NAMALWA (cell line): ENCODE results near the gene ADGRB3.

Experiments
- DNase-seq: peaks from one replicate; pipeline ENCODE4 v3.0.0-alpha.2; 2015; ENCODE audit warnings: low spot score

ADGRB3 gene

GRCh38 chr6:68634726-68635411, at the start of gene ADGRB3:
Gene ADGRB3, plus strand, starts transcription at chr6:68635282. Its CDS starts 3,394 bp downstream, at chr6:68638676.
- DNase-seq: no peak

- DNase-seq: no peak
Observed at GRCh38 chr6:68593558-68593957, 41.5 kb upstream of the ADGRB3 start.

DNA sequence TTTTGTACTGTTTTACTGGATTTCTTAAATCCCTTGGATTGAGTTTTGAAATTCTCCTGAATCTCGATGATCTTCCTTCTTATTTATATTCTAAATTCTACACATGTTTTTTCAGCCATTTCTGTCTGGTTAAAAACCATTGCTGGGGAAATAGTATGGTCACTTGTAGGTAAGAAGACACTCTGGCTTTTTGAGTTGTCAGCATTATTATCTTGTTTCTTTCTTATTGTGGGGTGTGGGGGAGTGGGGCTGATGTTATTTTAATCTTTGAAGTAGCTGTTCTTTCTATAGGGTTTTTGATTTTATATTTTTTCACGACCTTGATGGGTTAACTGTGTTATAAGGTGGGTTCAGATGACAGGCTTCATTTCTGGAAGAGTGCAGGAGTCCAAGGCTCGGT, 37.4 kb upstream of the ADGRB3 start:
- no peak for DNase-seq

GRCh38 chr6:68615938-68616337, 19.1 kb upstream of the ADGRB3 start:
- DNase-seq: no peak

DNA sequence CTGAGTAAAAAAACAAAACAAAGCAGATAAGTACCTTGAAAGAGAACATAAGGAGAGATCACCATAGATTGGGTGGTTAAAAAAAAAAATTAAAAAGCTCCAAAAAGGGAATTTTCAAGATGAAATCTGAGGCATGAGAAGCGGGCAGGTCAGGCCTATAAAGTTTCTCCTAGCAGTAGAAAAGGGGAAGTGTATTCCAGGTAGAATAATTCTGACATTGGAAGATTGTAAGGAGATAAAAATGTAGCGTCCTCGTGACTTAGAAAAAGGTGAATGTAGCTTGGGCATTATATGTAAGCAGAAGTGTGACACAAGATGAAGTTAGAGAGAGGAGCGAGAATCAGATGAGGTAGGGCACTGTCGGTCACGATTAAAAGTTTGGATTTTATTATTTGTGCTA, 9.1 kb upstream of the ADGRB3 start:
- DNase-seq: no peak

GRCh38 chr6:68628161-68628560, 6.9 kb upstream of the ADGRB3 start:
- no peak for DNase-seq

DNA sequence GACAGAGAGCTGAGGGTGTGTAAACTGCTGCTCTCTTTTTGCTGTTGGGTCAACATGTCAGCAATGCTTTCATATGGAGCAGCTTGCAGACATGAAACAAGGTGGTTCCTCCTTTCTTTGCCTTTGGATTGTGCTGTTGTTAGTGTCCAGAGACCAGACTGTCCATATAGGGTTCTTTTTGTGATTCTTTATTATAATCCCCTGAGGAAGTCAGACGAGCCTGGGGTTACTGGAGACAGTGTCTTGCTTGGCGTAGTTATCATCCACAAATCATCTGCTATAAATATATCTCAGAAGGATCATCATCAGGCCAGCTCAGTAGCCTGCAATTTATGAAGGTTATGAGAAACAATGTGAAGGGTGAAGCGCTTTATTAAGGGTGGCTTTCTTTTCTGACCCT, 2.3 kb upstream of the ADGRB3 start:
- DNase-seq: no peak

DNA sequence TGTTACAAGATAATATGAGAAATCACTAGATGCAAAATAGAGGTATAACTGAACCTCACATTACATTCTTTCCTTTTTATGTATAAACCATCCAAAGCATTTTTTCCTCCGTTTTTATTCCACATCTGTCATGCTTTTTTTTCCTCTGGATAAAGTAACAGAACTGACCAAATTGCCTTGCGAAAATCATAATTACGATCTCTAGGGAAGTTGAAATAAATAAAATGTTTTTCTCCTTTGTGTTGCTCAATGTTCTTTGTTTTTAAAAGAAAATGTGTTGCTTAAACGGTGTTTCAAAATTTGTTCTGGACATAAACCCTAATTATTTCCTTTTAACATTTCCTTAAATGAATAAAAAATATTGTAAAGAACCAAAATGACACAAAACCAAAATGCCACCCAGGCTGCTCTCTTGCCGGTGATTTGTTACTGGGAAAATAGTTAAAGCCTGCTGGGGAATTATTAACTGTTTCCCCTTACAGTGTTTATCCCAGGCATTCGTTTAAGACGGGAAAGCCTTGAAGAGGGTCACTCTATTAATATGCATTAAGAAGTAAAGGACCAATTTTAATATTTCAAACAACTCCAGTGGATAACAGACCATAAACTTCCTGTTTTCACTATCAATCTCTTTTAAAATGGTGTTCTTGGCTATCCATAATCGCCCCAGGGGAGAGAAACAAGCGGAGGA, 1.7 kb upstream of the ADGRB3 start:
- DNase-seq: no peak

DNA sequence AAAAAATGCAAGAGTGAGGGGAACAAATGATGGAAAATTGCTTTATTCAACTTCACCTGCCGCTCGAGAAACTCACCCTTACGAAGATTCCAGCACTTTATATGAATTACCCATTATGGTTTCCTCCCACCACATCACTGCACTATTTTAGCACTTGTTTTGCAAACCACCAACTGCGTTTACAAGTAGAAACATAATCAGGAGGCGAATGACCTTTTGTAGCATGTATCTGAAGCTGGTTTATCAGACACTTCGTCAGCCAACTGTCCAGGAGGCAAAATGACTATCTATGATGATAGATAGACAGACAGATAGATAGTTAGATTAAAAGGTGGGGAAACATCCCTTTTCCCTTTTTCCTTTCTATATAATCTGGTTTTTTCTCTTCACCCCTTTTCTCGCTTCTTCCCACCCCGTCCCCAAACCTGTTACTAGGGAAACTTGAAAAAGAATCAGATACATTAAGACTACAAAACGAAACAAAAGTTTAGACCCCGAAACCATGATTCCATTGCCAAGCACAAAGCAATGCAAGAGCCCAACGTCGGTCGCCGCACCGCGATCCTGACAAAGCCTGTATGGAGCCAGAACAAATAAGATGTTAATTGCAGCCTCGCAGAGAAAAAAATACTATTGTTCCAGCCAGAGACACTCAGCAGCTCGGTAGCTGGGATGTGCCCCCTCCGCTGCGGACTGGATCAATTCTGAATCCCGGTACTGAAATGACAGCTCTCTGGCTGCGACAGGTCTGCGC, 933 bp upstream of the ADGRB3 start:
- DNase-seq: no peak

- no peak for DNase-seq
Observed at GRCh38 chr6:68635412-68635705, 277 bp downstream of the ADGRB3 start.

DNA sequence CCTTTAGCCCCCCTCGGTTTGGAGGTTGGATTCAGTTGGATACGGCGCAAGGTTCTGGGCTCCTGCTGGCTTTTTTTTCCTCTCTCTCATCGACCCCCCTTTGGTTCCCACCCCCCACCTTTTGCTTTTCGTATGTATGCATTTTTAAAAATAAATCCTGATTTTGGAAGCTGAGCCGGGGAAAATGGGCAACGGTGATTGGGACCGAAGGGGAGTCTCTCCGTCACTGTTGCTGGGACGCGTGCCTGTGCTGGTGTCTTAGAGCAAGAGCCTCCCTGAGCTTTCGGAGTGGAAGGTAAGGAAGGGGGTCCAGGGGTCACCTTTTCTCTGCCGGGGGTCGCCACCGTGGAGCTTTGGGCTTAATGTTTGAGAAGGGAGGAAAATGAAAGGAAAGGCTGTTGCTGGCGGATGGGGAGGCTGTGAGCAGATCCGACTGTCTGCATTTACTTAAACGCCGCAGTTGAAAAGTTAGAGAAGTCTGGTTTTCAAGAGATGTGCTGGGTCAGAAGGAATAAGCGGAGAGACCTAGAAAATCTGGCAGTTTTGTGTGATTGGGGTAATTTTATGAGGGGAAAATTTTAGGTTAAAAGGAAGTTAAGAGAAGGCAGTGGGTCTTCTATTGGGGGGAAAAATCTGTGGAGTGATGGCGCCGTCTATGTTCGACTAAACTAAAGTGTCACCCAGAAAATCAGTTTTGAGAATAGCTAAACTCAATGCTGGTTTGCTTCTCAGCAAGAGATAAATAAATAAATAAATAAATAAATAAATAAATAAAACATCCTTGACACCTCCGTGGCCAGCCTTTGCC, 828 bp downstream of the ADGRB3 start:
- DNase-seq: no peak

- no peak for DNase-seq
Observed at GRCh38 chr6:68636666-68637065, 1.6 kb downstream of the ADGRB3 start.

- no peak for DNase-seq
Observed at GRCh38 chr6:68637071-68637470, 2.0 kb downstream of the ADGRB3 start.

DNA sequence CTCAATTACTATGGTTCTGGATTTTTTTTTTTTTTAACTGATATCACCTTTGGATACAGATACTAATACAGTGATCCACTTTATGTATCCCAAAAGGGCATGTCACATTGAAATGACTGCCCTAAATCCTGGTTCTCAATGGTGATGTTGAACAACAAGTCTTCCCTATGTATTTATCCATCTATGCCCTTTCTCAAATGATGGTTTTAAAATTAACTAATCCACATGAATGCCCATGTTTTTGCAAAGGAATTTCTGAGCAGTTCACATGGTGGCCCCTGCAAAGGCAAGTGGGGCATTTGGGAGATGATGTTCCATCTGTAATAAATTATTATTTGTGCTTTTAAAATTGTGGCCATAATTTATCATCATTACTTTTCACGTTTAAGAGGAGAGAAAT, 2.7 kb downstream of the ADGRB3 start:
- DNase-seq: no peak

- peak; percentile 50 for DNase-seq
Observed at GRCh38 chr6:68638230-68638900, 3.3 kb downstream of the ADGRB3 start.

DNA sequence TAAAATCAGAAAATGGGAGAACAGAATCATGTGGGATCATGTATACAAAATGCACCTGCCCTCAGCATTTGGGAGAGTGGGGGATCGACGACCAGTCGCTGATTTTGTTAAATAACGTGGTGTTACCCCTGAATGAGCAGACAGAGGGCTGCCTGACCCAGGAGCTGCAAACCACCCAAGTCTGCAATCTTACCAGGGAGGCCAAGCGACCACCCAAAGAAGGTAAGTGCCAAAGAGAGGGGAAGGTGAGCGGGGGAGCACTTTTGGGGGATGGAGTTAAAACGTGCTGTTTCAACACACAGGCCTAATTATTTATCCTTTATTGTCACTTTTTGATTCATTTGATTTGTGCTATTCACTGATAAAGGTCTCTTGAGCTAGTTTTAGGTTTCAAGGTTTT, 4.1 kb downstream of the ADGRB3 start:
- no peak for DNase-seq

GRCh38 chr6:68639826-68640490, 4.9 kb downstream of the ADGRB3 start:
- no peak for DNase-seq

- DNase-seq: no peak
Observed at GRCh38 chr6:68640491-68640835, 5.4 kb downstream of the ADGRB3 start.

DNA sequence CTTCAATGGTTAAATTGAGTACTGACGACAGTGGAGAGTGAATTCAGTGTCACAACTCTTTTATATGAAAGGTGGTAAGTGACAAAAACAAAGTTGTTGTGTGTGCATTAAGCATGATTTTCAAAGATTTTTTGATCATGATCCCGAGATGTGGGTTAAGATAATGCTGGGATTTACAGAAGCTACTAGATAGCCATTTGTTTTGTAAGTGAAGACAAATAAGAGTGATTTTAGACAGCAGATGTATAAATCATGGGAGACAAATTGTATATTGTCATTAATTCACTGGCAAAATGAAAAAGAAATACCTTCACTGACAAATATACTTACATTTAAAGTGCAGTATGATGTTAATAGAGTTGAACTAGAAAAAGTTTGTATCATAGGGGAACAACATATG, 6.1 kb downstream of the ADGRB3 start:
- no peak for DNase-seq

DNA sequence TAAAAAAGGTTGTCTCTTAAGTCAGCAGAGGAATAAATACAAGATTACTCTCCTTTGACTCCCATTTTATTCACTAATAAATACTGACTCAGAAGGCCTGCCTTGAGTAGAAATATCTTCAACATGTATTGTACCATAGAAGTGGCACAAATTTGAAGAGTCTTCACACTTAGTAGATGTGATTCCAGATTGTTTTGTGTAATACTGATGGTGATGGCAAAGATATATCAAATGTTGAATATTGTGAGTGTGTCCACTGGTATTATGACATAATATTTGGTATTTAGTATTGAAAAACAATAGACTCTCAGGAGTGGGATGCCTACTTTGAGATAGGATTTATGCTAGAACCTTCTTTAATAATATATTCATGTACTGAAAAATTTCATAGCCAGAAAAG, 7.0 kb downstream of the ADGRB3 start:
- no peak for DNase-seq

DNA sequence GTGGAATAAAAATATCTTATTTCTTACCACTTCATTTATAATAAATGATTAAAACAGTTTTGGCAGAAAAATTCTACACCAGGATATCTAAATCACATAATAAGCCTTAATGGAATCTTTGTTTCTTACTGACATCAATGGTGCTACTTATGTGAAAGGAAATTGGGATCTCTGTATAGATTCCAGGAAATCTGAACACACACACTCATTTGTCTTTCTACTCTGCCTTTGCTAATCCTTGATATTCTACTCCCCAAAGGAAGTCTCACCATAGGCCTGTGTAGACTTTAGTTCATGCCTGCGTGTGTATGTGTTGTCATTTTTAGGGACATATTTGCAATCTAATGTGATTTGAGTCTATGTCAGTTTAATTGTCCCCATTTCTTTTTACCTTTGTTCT, 7.9 kb downstream of the ADGRB3 start:
- no peak for DNase-seq

DNA sequence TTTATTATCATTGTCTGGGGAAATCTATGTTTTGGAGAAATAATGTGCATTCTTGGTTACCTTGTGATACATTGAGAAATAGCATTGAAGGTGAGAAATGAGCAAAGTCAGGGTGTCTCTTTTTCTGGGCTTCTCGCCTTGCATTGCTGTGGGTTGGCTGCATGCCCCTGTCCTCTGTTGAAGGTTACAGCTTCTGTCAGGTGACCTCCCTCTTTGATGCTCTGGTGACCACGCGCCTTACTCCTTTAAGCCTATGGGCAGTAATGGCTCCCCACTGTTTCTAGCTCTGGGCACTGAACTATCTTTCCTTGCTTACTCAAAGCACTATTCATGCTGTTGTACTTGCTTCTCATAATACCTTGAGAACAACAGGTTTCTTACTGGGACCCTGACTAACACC, 14.6 kb downstream of the ADGRB3 start:
- DNase-seq: no peak
